HepG2 (cell line): ENCODE measurements around the gene MRNIP. TPM values are rescaled to one million over a fixed set of nuclear protein-coding genes. Genes with fewer than 3 reads are reported as not detected.

Experiments
- ARNT ChIP-seq: fragments of 450-650 bp; IDR thresholded peaks from 2 replicates; pipeline ENCODE4 v1.6.1; 2017
- EEA1 ChIP-seq: sonication (generic); formaldehyde crosslinking; IDR thresholded peaks from 2 replicates; pipeline ENCODE4 v1.5.1; 2020; ENCODE audit warnings: mild to moderate bottlenecking, missing genetic modification reagents, borderline replicate concordance
- NCOA5 ChIP-seq: sonication (generic); formaldehyde crosslinking; IDR thresholded peaks from 2 replicates; pipeline ENCODE4 v1.4.0; 2020; ENCODE audit warnings: missing genetic modification reagents
- NFE2L1 ChIP-seq: sonication (generic); formaldehyde crosslinking; IDR thresholded peaks from 2 replicates; pipeline ENCODE4 v1.4.0; 2020; ENCODE audit warnings: missing genetic modification reagents, mild to moderate bottlenecking, borderline replicate concordance
- RARA ChIP-seq: IDR thresholded peaks from 2 replicates; pipeline ENCODE4 v1.6.1; 2016; ENCODE audit warnings: missing genetic modification reagents, missing compliant biosample characterization
- SOX6 ChIP-seq, 2 experiments: fragments of 450-650 bp in 1 of 2; sonication (generic) in 1 of 2; formaldehyde crosslinking in 1 of 2; IDR thresholded peaks; 2 replicates each; pipeline versions ENCODE4 v1.4.0 to v1.6.1; 2017 to 2020; ENCODE audit warnings: antibody characterized with exemption in 1 of 2, mild to moderate bottlenecking in 1 of 2, missing genetic modification reagents in 1 of 2
- ZKSCAN8 ChIP-seq: IDR thresholded peaks from 2 replicates; pipeline ENCODE4 v1.6.1; 2016; ENCODE audit warnings: borderline replicate concordance, missing genetic modification reagents, missing compliant biosample characterization
- ZNF253 ChIP-seq: sonication (generic); formaldehyde crosslinking; IDR thresholded peaks from 2 replicates; pipeline ENCODE4 v1.8.0; 2022; ENCODE audit warnings: mild to moderate bottlenecking, missing genetic modification reagents, borderline replicate concordance
- ZNF883 ChIP-seq: sonication (generic); formaldehyde crosslinking; IDR thresholded peaks from 2 replicates; pipeline ENCODE4 v1.5.1; 2020; ENCODE audit warnings: mild to moderate bottlenecking, missing genetic modification reagents; ENCODE audit errors: not compliant biosample characterization
- polyA plus RNA-seq, 8 experiments: library from polyadenylated mRNA; depleted of rRNA in 3 of 8; stranded (reverse) in 7 of 8; unstranded in 1 of 8; fragments of >200 nt; fragmentation: Illumina TruSeq in 4 of 8; extraction: Trizol in 4 of 8; gene quantifications; 2 replicates each; pipeline versions ENCODE4 v1.2.1 to v1.2.3, GENCODE V29; 2011 to 2016; ENCODE audit warnings: low read depth in 4 of 8, missing spikeins in 1 of 8, mixed read lengths in 1 of 8; ENCODE audit not compliant: insufficient read depth in 1 of 8
- total RNA-seq, 5 experiments: library from RNA; depleted of rRNA; stranded (reverse); fragments of >200 nt; fragmentation: Illumina TruSeq; extraction: Trizol; gene quantifications; 2 replicates each; pipeline ENCODE4 v1.2.3, GENCODE V29; 2016; ENCODE audit warnings: low read depth in 1 of 5
- TF ChIP-seq, protein P1 (sequence below): sonication (generic); formaldehyde crosslinking; IDR thresholded peaks from 2 replicates; pipeline ENCODE4 v1.5.1; 2020; ENCODE audit warnings: mild to moderate bottlenecking, missing genetic modification reagents
- TF ChIP-seq, protein P2 (sequence below): IDR thresholded peaks from 2 replicates; pipeline ENCODE4 v1.6.1; 2016
- TF ChIP-seq, protein P3 (sequence below): sonication (generic); formaldehyde crosslinking; IDR thresholded peaks from 2 replicates; pipeline ENCODE4 v1.4.0; 2020; ENCODE audit warnings: mild to moderate bottlenecking, missing genetic modification reagents
- TF ChIP-seq, protein P4 (sequence below): sonication (generic); formaldehyde crosslinking; IDR thresholded peaks from 2 replicates; pipeline ENCODE4 v1.8.1; 2023; ENCODE audit warnings: missing genetic modification reagents, inconsistent platforms, borderline replicate concordance
- TF ChIP-seq, protein P5 (sequence below): sonication (generic); formaldehyde crosslinking; IDR thresholded peaks from 2 replicates; pipeline ENCODE4 v1.4.0; 2020; ENCODE audit warnings: mild to moderate bottlenecking, missing genetic modification reagents
- TF ChIP-seq, protein P6 (sequence below): sonication (generic); formaldehyde crosslinking; IDR thresholded peaks from 2 replicates; pipeline ENCODE4 v1.9.0; 2021; ENCODE audit warnings: missing genetic modification reagents, mild to moderate bottlenecking, borderline replicate concordance
- TF ChIP-seq, protein P7 (sequence below): sonication (generic); formaldehyde crosslinking; IDR thresholded peaks from 2 replicates; pipeline ENCODE4 v1.8.1; 2023; ENCODE audit warnings: mild to moderate bottlenecking, missing genetic modification reagents, borderline replicate concordance
- TF ChIP-seq, protein P8 (sequence below): sonication (generic); formaldehyde crosslinking; IDR thresholded peaks from 2 replicates; pipeline ENCODE4 v1.8.0; 2022; ENCODE audit warnings: low read depth, missing genetic modification reagents

MRNIP gene
- total and polyA plus RNA-seq, 2 of the 13 experiments (the other 11 are each of a cell fraction or from before 2014, with no cell fraction given) = 15.5 to 34.1 TPM

DNA sequence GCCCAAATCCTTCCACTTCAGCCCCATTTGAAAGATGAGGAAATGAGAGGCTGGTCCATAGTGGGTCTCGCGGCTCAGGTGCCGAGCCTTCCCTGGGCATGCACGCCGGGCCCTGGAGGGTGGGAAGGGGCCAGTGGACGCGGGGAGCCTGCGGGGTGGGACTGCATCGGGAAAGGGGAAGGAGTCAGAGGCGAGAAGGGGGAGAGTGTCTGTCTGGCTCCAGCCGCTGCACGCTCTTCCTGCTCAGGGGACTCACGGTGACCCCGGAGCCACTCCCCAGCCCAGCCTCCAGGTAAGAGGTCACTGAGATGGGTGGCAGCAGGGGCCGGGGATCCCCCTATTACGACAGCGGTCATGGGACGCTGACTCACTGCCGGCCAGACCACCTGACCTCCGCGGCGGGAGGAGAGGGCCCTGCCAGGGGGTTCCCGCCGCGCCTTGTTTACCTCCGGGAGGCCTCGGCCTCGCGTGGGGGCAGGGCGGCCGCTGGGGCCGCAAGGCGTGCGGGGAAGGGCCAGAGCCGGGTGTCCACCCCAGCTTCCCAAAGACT, 39.8 kb downstream of the MRNIP start (continued):
- TF ChIP-seq, protein P1, sequence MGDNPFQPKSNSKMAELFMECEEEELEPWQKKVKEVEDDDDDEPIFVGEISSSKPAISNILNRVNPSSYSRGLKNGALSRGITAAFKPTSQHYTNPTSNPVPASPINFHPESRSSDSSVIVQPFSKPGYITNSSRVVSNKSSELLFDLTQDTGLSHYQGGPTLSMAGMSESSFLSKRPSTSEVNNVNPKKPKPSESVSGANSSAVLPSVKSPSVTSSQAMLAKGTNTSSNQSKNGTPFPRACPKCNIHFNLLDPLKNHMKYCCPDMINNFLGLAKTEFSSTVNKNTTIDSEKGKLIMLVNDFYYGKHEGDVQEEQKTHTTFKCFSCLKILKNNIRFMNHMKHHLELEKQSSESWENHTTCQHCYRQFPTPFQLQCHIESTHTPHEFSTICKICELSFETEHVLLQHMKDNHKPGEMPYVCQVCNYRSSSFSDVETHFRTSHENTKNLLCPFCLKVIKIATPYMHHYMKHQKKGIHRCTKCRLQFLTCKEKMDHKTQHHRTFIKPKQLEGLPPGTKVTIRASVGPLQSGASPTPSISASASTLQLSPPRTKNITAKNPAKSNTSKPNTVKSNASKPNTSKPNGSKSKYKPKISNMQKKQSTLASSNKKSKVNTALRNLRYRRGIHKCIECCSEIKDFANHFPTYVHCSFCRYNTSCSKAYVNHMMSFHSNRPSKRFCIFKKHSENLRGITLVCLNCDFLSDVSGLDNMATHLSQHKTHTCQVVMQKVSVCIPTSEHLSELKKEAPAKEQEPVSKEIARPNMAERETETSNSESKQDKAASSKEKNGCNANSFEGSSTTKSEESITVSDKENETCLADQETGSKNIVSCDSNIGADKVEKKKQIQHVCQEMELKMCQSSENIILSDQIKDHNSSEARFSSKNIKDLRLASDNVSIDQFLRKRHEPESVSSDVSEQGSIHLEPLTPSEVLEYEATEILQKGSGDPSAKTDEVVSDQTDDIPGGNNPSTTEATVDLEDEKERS (CRISPR knock-in tag) = 0 out of 2 replicates have a peak, but pooled peaks have one; percentile 56
- no peak for TF ChIP-seq NCOA5 (CRISPR knock-in tag)
- no peak; the same call in 1 of the 2 replicates for TF ChIP-seq NFE2L1 (CRISPR knock-in tag)
- TF ChIP-seq, protein P2, sequence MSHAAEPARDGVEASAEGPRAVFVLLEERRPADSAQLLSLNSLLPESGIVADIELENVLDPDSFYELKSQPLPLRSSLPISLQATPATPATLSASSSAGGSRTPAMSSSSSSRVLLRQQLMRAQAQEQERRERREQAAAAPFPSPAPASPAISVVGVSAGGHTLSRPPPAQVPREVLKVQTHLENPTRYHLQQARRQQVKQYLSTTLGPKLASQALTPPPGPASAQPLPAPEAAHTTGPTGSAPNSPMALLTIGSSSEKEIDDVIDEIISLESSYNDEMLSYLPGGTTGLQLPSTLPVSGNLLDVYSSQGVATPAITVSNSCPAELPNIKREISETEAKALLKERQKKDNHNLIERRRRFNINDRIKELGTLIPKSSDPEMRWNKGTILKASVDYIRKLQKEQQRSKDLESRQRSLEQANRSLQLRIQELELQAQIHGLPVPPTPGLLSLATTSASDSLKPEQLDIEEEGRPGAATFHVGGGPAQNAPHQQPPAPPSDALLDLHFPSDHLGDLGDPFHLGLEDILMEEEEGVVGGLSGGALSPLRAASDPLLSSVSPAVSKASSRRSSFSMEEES (CRISPR knock-in tag) = peak; percentile 100
- TF ChIP-seq, protein P3, sequence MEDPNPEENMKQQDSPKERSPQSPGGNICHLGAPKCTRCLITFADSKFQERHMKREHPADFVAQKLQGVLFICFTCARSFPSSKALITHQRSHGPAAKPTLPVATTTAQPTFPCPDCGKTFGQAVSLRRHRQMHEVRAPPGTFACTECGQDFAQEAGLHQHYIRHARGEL (CRISPR knock-in tag) = 0 out of 2 replicates have a peak, but pooled peaks have one; percentile 15
- no peak for TF ChIP-seq SOX6 (IDR thresholded peaks at IDR 0.05)
- TF ChIP-seq SOX6 (CRISPR knock-in tag; IDR thresholded peaks at IDR 0.05) = peak; percentile 74
- TF ChIP-seq RARA (CRISPR knock-in tag) = peak; percentile 99
- TF ChIP-seq, protein P4, sequence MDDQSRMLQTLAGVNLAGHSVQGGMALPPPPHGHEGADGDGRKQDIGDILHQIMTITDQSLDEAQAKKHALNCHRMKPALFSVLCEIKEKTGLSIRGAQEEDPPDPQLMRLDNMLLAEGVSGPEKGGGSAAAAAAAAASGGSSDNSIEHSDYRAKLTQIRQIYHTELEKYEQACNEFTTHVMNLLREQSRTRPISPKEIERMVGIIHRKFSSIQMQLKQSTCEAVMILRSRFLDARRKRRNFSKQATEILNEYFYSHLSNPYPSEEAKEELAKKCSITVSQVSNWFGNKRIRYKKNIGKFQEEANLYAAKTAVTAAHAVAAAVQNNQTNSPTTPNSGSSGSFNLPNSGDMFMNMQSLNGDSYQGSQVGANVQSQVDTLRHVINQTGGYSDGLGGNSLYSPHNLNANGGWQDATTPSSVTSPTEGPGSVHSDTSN (CRISPR knock-in tag) = no peak
- TF ChIP-seq ARNT = no peak
- TF ChIP-seq EEA1 (CRISPR knock-in tag) = peak; percentile 48; the same call in 1 of the 2 replicates
- TF ChIP-seq, protein P5, sequence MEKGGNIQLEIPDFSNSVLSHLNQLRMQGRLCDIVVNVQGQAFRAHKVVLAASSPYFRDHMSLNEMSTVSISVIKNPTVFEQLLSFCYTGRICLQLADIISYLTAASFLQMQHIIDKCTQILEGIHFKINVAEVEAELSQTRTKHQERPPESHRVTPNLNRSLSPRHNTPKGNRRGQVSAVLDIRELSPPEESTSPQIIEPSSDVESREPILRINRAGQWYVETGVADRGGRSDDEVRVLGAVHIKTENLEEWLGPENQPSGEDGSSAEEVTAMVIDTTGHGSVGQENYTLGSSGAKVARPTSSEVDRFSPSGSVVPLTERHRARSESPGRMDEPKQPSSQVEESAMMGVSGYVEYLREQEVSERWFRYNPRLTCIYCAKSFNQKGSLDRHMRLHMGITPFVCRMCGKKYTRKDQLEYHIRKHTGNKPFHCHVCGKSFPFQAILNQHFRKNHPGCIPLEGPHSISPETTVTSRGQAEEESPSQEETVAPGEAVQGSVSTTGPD (CRISPR knock-in tag) = no peak
- no peak for TF ChIP-seq ZNF883 (CRISPR knock-in tag)
- TF ChIP-seq, protein P6, sequence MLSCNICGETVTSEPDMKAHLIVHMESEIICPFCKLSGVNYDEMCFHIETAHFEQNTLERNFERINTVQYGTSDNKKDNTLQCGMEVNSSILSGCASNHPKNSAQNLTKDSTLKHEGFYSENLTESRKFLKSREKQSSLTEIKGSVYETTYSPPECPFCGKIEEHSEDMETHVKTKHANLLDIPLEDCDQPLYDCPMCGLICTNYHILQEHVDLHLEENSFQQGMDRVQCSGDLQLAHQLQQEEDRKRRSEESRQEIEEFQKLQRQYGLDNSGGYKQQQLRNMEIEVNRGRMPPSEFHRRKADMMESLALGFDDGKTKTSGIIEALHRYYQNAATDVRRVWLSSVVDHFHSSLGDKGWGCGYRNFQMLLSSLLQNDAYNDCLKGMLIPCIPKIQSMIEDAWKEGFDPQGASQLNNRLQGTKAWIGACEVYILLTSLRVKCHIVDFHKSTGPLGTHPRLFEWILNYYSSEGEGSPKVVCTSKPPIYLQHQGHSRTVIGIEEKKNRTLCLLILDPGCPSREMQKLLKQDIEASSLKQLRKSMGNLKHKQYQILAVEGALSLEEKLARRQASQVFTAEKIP (CRISPR knock-in tag) = no peak
- TF ChIP-seq ZKSCAN8 (CRISPR knock-in tag) = peak; percentile 60; the same call in 1 of the 2 replicates
- TF ChIP-seq, protein P7, sequence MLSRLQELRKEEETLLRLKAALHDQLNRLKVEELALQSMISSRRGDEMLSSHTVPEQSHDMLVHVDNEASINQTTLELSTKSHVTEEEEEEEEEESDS (CRISPR knock-in tag) = no peak
- TF ChIP-seq, protein P8, sequence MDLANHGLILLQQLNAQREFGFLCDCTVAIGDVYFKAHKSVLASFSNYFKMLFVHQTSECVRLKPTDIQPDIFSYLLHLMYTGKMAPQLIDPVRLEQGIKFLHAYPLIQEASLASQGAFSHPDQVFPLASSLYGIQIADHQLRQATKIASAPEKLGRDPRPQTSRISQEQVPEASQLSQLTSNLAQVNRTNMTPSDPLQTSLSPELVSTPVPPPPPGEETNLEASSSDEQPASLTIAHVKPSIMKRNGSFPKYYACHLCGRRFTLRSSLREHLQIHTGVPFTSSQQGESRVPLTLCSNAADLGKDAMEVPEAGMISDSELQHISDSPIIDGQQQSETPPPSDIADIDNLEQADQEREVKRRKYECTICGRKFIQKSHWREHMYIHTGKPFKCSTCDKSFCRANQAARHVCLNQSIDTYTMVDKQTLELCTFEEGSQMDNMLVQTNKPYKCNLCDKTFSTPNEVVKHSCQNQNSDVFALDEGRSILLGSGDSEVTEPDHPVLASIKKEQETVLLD = peak; percentile 79
- TF ChIP-seq ZNF253 = no peak
